SK-N-SH (cell line): Measurements from ENCODE around the gene AK5. TPM values are rescaled to one million over a fixed set of nuclear protein-coding genes. Genes with fewer than 3 reads are reported as not detected.

ENCODE experiments used
- CTCF ChIA-PET: fragments of 300-600, 350-600 bp; formaldehyde crosslinking; extraction: SDS; loops from one replicate; lab custom pipeline; 2021; lab: Yijun Ruan, JAX
- POLR2A ChIA-PET: fragments of 350-600 bp; sonication (Branson Sonifier 250); formaldehyde crosslinking; extraction: SDS; loops from one replicate; lab custom pipeline; 2020; ENCODE audit warnings: antibody characterized with exemption, inconsistent platforms; lab: Yijun Ruan, JAX
- DNase-seq: peaks from one replicate; pipeline ENCODE4 v3.0.0; 2012
- H2AFZ ChIP-seq: fragments of 200-600 bp; sonication (generic); 2 replicates; pipeline ENCODE4 v1.8.1; 2016; ENCODE audit warnings: antibody characterized with exemption, mild to moderate bottlenecking, low read depth
- H3F3A ChIP-seq: fragments of 200-600 bp; sonication (generic); replicated peaks from 2 replicates; pipeline ENCODE3; 2016; ENCODE audit warnings: antibody characterized with exemption, mild to moderate bottlenecking; ENCODE audit not compliant: insufficient read depth
- H3K27ac ChIP-seq, 2 experiments: fragments of 200-500 bp in 1 of 2; fragments of 200-600 bp in 1 of 2; sonication (Bioruptor generic) in 1 of 2; sonication (generic), shearing (Covaris generic) in 1 of 2; 2 replicates each; pipeline versions ENCODE4 v1.5.1 to v1.6.1; 2014 to 2016; ENCODE audit warnings: low read depth in 2 of 2, inconsistent platforms in 1 of 2, low read length in 1 of 2, mild to moderate bottlenecking in 1 of 2, mixed read lengths in 1 of 2
- H3K27me3 ChIP-seq: fragments of 200-600 bp; sonication (generic), shearing (Covaris generic); 2 replicates; pipeline ENCODE4 v1.6.1; 2016; ENCODE audit warnings: mixed run types; ENCODE audit not compliant: insufficient read depth
- H3K36me3 ChIP-seq, 2 experiments: fragments of 200-500 bp in 1 of 2; fragments of 200-600 bp in 1 of 2; sonication (Bioruptor generic) in 1 of 2; sonication (generic) in 1 of 2; replicated peaks in 1 of 2; 2 replicates each; pipeline versions ENCODE3 to v1.5.1; 2014 to 2016; ENCODE audit warnings: low read length in 1 of 2, mild to moderate bottlenecking in 1 of 2; ENCODE audit not compliant: insufficient read depth in 2 of 2, control insufficient read depth in 1 of 2
- H3K4me1 ChIP-seq, 2 experiments: fragments of 200-500 bp in 1 of 2; fragments of 200-600 bp in 1 of 2; sonication (Bioruptor generic) in 1 of 2; sonication (generic), shearing (Covaris generic) in 1 of 2; 2 replicates each; pipeline versions ENCODE4 v1.5.1 to v1.6.1; 2014 to 2016; ENCODE audit warnings: low read depth in 1 of 2, low read length in 1 of 2, mixed run types in 1 of 2; ENCODE audit not compliant: insufficient read depth in 2 of 2, control insufficient read depth in 1 of 2
- H3K4me2 ChIP-seq: fragments of 200-600 bp; sonication (generic), shearing (Covaris generic); 2 replicates; pipeline ENCODE4 v1.6.1; 2017; ENCODE audit warnings: mixed run types
- H3K4me3 ChIP-seq, 2 experiments: fragments of 200-500 bp in 1 of 2; fragments of 200-600 bp in 1 of 2; sonication (Bioruptor generic) in 1 of 2; sonication (generic), shearing (Covaris generic) in 1 of 2; 2 replicates each; pipeline versions ENCODE4 v1.5.1 to v1.8.1; 2014 to 2016; ENCODE audit warnings: low read depth in 2 of 2, inconsistent platforms in 1 of 2, low read length in 1 of 2, mild to moderate bottlenecking in 1 of 2, mixed read lengths in 1 of 2, moderate library complexity in 1 of 2
- H3K79me2 ChIP-seq: fragments of 200-600 bp; sonication (generic); 2 replicates; pipeline ENCODE4 v1.8.1; 2017; ENCODE audit warnings: mild to moderate bottlenecking; ENCODE audit not compliant: insufficient read depth
- H3K9ac ChIP-seq: fragments of 200-600 bp; sonication (generic); 2 replicates; pipeline ENCODE4 v1.6.1; 2017; ENCODE audit warnings: mixed run types
- H3K9me2 ChIP-seq: fragments of 200-600 bp; sonication (generic); 2 replicates; pipeline ENCODE4 v1.6.1; 2017; ENCODE audit warnings: mixed run types
- H3K9me3 ChIP-seq: fragments of 200-600 bp; sonication (generic); 2 replicates; pipeline ENCODE4 v1.6.1; 2017; ENCODE audit warnings: mixed run types, mild to moderate bottlenecking, moderate library complexity
- H4K20me1 ChIP-seq: fragments of 200-600 bp; sonication (generic); 2 replicates; pipeline ENCODE4 v1.6.1; 2017; ENCODE audit warnings: mild to moderate bottlenecking, mixed run types; ENCODE audit not compliant: insufficient read depth
- CHD2 ChIP-seq: fragments of 150-350 bp; IDR thresholded peaks from 2 replicates; pipeline ENCODE4 v1.6.1; 2018; ENCODE audit warnings: low read length; ENCODE audit not compliant: partially characterized antibody
- FOSL2 ChIP-seq: IDR thresholded peaks from 2 replicates; pipeline ENCODE4 v1.4.0; 2012; ENCODE audit warnings: low read depth, mild to moderate bottlenecking, moderate library complexity, borderline replicate concordance
- FOXJ3 ChIP-seq: sonication (generic); formaldehyde crosslinking; IDR thresholded peaks from 2 replicates; pipeline ENCODE4 v1.5.1; 2020; ENCODE audit warnings: mild to moderate bottlenecking, missing genetic modification reagents
- GATA2 ChIP-seq: sonication (generic); formaldehyde crosslinking; IDR thresholded peaks from 2 replicates; pipeline ENCODE4 v1.5.0; 2020; ENCODE audit warnings: mild to moderate bottlenecking, missing genetic modification reagents
- JUND ChIP-seq: IDR thresholded peaks from 2 replicates; pipeline ENCODE4 v1.4.0; 2012
- MEF2A ChIP-seq: IDR thresholded peaks from 2 replicates; pipeline ENCODE4 v1.4.0; 2012; ENCODE audit warnings: low read depth, borderline replicate concordance
- NFIC ChIP-seq: IDR thresholded peaks from 2 replicates; pipeline ENCODE4 v1.4.0; 2012; ENCODE audit warnings: borderline replicate concordance
- NRF1 ChIP-seq: IDR thresholded peaks from 2 replicates; pipeline ENCODE4 v1.6.1; 2012; ENCODE audit warnings: low read depth, mild to moderate bottlenecking, low read length
- PBX3 ChIP-seq: IDR thresholded peaks from 2 replicates; pipeline ENCODE4; 2012
- RAD21 ChIP-seq: IDR thresholded peaks from 2 replicates; pipeline ENCODE4 v1.6.1; 2012; ENCODE audit warnings: mild to moderate bottlenecking, low read length
- RCOR1 ChIP-seq: fragments of 150-350 bp; IDR thresholded peaks from 2 replicates; pipeline ENCODE4 v1.6.1; 2017; ENCODE audit warnings: antibody characterized with exemption, low read length
- REST ChIP-seq: IDR thresholded peaks from 2 replicates; pipeline ENCODE4 v1.6.1; 2012; ENCODE audit warnings: mild to moderate bottlenecking, low read depth, low read length, moderate library complexity
- SIN3A ChIP-seq: IDR thresholded peaks from 2 replicates; pipeline ENCODE4 v1.6.1; 2012; ENCODE audit warnings: low read depth, mild to moderate bottlenecking, low read length, moderate library complexity, borderline replicate concordance
- SMC3 ChIP-seq: IDR thresholded peaks from 2 replicates; pipeline ENCODE4 v1.6.1; 2012; ENCODE audit warnings: low read depth, low read length, improper control_type of control experiment
- YY1 ChIP-seq: IDR thresholded peaks from 2 replicates; pipeline ENCODE4 v1.4.0; 2012; ENCODE audit warnings: low read depth, mild to moderate bottlenecking
- WGBS: methylation state at CpG from one replicate; pipeline ENCODE4 v1.1.6; 2017; ENCODE audit warnings: low lambda C conversion rate; 5-methylcytosine and 5-hydroxymethylcytosine counted together
- polyA plus RNA-seq, 3 experiments: library from polyadenylated mRNA; depleted of rRNA; stranded (reverse); fragments of >200 nt; gene quantifications; 2 replicates each; pipeline ENCODE4 v1.2.3, GENCODE V29; 2012

AK5 gene
- polyA plus RNA-seq, 1 of the 3 experiments (the other 2 are of a cell fraction) = 22.9 TPM

- Histone ChIP-seq H3K36me3 (no peaks in the 10 kb centered on the region), H3K4me2 (peak overlapping the region; percentile 9; the same call in 1 of the 2 replicates), H2AFZ (peak overlapping the region; percentile 39; the same call in 1 of the 2 replicates), H3K9me3 (no peaks in the 10 kb centered on the region), H3K27ac (peak overlapping the region; percentile 56 to 67), H3K9me2 (no peaks in the 10 kb centered on the region), H3K4me3 (no peak overlapping the region), H3K27me3 (no peaks in the 10 kb centered on the region), H3K79me2 (no peaks in the 10 kb centered on the region), H4K20me1 (no peaks in the 10 kb centered on the region), H3K9ac (no peak overlapping the region), H3F3A (peaks cover 31% of the 10 kb centered on the region), H3K4me1 (peaks cover 13 to 42% of the 10 kb centered on the region in 2 experiments)
- no peak for DNase-seq
- WGBS = 61% methylated on average over 3 of the region's 3 CpGs
- CTCF ChIA-PET = interaction anchor here (0.6 kb wide), 1 partner anchor 16 kb away, joined by 3 read pairs; no protein-coding TSS in a partner anchor
- TF ChIP-seq FOSL2 = peak; percentile 42; the same call in 1 of the 2 replicates
- peak; percentile 30 for TF ChIP-seq JUND
- TF ChIP-seq NRF1 = no peak
- POLR2A ChIA-PET = no interaction called here
These were observed 261.1 kb downstream of the AK5 start for GRCh38 chr1:77542813-77543420.

- DNase-seq = no peak
These were observed 262.1 kb downstream of the AK5 start for GRCh38 chr1:77543822-77544448.

GRCh38 chr1:77544845-77545244 is 263.0 kb downstream of the AK5 start:
- ChIA-PET CTCF (interaction anchor here (0.7 to 2.1 kb wide), 3 partner anchors 11 to 399 kb away, joined by 3 to 11 read pairs (median 4); no protein-coding TSS in a partner anchor), POLR2A (no interaction called here)
- Histone ChIP-seq H2AFZ (no peak overlapping the region), H3K9ac (no peak overlapping the region), H3K36me3 (no peaks in the 10 kb centered on the region), H3K79me2 (no peaks in the 10 kb centered on the region), H3K4me3 (no peak overlapping the region), H3K4me1 (peaks cover 3 to 23% of the 10 kb centered on the region in 2 experiments), H4K20me1 (no peaks in the 10 kb centered on the region), H3K9me3 (no peaks in the 10 kb centered on the region), H3K9me2 (no peaks in the 10 kb centered on the region), H3K27me3 (no peaks in the 10 kb centered on the region), H3K4me2 (no peak overlapping the region), H3F3A (peaks cover 14% of the 10 kb centered on the region), H3K27ac (no peak overlapping the region)
- 96% methylated on average over 8 of the region's 8 CpGs for WGBS
- DNase-seq = no peak
- TF ChIP-seq YY1 (no peak), MEF2A (no peak), FOXJ3 (CRISPR knock-in tag) (no peak), SIN3A (no peak), GATA2 (CRISPR knock-in tag) (no peak), REST (no peak), CHD2 (no peak), NFIC (no peak), SMC3 (no peak), RCOR1 (no peak), RAD21 (no peak)

More at GRCh38 chr1:77543822-77544448, 262.1 kb downstream of the AK5 start:
- Histone ChIP-seq H2AFZ (no peak overlapping the region), H3K9ac (no peak overlapping the region), H4K20me1 (no peaks in the 10 kb centered on the region), H3K9me3 (no peaks in the 10 kb centered on the region), H3F3A (peaks cover 23% of the 10 kb centered on the region), H3K4me1 (peaks cover 13 to 32% of the 10 kb centered on the region in 2 experiments), H3K36me3 (no peaks in the 10 kb centered on the region), H3K4me3 (no peak overlapping the region), H3K9me2 (no peaks in the 10 kb centered on the region), H3K4me2 (no peak overlapping the region), H3K79me2 (no peaks in the 10 kb centered on the region), H3K27me3 (no peaks in the 10 kb centered on the region), H3K27ac (peak overlapping the region in 1 of 2 experiments; percentile 67; a peak in 2 of 4 replicates)
- TF ChIP-seq PBX3 (no peak), FOSL2 (0 out of 2 replicates have a peak, but pooled peaks have one; percentile 21)
- ChIA-PET CTCF (interaction anchor here (0.6 to 2.1 kb wide), 3 partner anchors 10 to 131 kb away, joined by 3 to 11 read pairs (median 4); no protein-coding TSS in a partner anchor), POLR2A (no interaction called here)
- WGBS = 92% methylated on average over 4 of the region's 4 CpGs
